Left lung (tissue), 10 donors: ENCODE results near the gene PLEKHG2. TPM values are rescaled to one million over a fixed set of nuclear protein-coding genes. Genes with fewer than 3 reads are reported as not detected.

Source experiments
- ATAC-seq: fragments of 200-7000 bp; cut with Tn5 transposase; one replicate; pipeline ENCODE4 v1.9.1; 2020; ENCODE audit warnings: moderate library complexity
- DNase-seq, 4 donors: peaks; one replicate each; pipeline ENCODE4 v3.0.0-alpha.2; 2013 to 2020
- H3K27ac ChIP-seq, 2 donors: fragments of 200-600 bp; sonication (generic) in 1 of 2; one replicate each; pipeline versions ENCODE4 v1.5.0 to v1.8.0; 2020 to 2021
- H3K27me3 ChIP-seq, 2 donors: fragments of 200-600 bp; sonication (generic) in 1 of 2; one replicate each; pipeline versions ENCODE4 v1.5.0 to v1.8.0; 2020 to 2021
- H3K36me3 ChIP-seq, 2 donors: fragments of 200-600 bp; sonication (generic) in 1 of 2; one replicate each; pipeline versions ENCODE4 v1.5.0 to v1.8.0; 2020 to 2021
- H3K4me1 ChIP-seq, 2 donors: fragments of 200-600 bp; one replicate each; pipeline ENCODE4 v1.8.0; 2021
- H3K4me3 ChIP-seq, 2 donors: fragments of 200-600 bp; sonication (generic) in 1 of 2; one replicate each; pipeline versions ENCODE4 v1.5.0 to v1.8.0; 2020 to 2021; ENCODE audit warnings: mild to moderate bottlenecking in 1 of 2
- H3K9me3 ChIP-seq, 2 donors: fragments of 200-600 bp; sonication (generic) in 1 of 2; one replicate each; pipeline versions ENCODE4 v1.5.0 to v1.8.0; 2020 to 2021
- CTCF ChIP-seq, 2 donors: fragments of 200-600 bp; sonication (generic) in 1 of 2; IDR thresholded peaks; one replicate each; pipeline versions ENCODE4 v1.5.0 to v1.8.0; 2021; ENCODE audit warnings: antibody characterized with exemption in 2 of 2
- intact Hi-C, 2 donors: fragments of 100-400 bp; cut with DNase I; formaldehyde crosslinking; loops; one replicate each; pipeline versions ENCODE4 v1.11.2 to v1.14.2; 2022
- polyA plus RNA-seq, 6 donors: library from polyadenylated mRNA; unstranded; fragments of 120-200 nt; gene quantifications; one replicate each; pipeline ENCODE4 v1.2.1, GENCODE V29; 2013; ENCODE audit not compliant: insufficient read length in 6 of 6
- total RNA-seq, 2 donors: library from RNA; stranded (reverse); fragmentation: NEBNext Ultra II Directional; extraction: Animal tissue kit (Norgen Biotek cat#: 25700); gene quantifications; one replicate each; pipeline ENCODE4 v1.2.1, GENCODE V29; 2021
- donor health status: DM: no; HTN: yes; CAD: no.
- donor health status: DM: no; HTN: no; CAD: no.

Gene PLEKHG2
- total and polyA plus RNA-seq, 8 donors = 39.5 to 118 (median 91.3) TPM

DNA sequence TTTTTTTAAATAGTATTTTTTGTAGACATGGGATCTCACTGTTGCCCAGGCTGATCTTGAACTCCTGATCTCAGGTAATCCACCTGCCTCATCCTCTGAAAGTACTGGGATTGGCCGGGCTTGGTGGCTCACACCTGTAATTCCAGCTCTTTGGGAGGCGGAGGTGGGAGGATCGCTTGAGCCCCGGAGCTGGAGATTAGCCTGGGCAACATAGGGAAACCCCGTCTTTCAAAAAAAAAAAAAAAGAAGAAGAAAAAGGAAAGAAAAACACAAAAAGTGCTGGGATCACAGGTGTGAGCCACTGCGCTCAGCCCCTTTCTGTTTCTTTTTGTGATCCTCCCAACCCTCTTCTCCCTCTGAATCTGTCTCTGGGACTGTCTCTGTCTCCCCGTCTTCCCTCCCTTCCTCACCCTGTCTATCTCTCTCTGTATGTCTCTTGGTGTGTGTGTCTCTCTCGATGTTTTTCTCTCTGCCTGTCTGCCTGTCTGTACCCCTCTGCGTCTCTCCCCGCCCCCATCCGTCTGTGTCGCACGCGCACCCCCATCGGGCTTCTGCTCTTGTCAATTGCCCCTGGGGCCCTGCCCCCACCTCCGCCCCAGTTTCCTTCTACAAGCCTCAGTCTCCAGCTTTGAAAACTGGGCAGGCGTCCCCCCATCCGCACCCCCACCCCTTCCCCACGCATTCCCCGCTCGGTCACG lies 6.4 kb upstream of the PLEKHG2 start:
- H3K36me3 ChIP-seq = peaks cover 9 to 21% of the 10 kb centered on the region in 2 donors
- H3K4me3 ChIP-seq = peak overlapping the region; percentile 99 to 100
- peak overlapping the region; percentile 98 to 100 for H3K27ac ChIP-seq
- peaks cover 26 to 62% of the 10 kb centered on the region in 2 donors for H3K4me1 ChIP-seq
- DNase-seq (no peak), ATAC-seq (no peak)
- intact Hi-C loops = no loop called here
- no peaks in the 10 kb centered on the region for H3K9me3 ChIP-seq
- TF ChIP-seq CTCF (IDR thresholded peaks at IDR 0.05) = no peak
- H3K27me3 ChIP-seq = no peaks in the 10 kb centered on the region

DNA sequence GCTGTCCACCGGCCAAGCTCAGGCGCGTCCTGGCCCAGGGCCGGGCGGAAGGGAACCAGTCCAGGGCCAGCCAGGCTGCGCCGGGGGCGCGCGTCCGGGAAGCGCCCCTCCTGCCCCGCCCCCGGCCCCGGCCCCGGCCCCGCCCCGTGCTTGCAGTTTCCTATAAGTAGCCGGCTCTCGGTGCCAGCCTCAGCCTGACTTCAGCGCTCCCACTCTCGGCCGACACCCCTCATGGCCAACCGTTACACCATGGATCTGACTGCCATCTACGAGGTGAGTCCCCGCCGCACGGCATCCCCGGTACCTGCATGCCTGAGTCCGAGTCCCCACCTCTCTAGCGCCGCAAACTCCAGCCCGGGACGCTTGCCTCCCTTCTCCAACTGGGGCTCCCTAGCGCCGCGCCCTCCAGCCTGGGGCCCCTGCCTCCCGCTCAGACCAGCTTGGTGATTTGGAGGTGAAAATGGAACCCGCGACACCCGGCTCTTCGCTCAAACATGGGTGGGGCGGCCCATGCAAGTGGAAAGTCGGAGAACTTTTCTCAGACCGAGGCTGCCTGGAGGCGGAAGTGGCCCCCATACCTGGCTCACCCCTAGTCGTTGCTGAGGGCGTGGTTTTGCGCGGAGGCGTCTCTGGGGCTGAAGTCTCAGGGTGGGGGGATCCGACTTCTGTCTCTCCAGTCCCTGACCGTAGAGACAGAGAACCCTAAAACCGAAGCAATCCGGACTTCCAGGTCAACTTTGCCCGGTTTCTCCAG lies 5.6 kb upstream of the PLEKHG2 start, which contains the start of gene ZFP36:
ZFP36 (plus strand) TSS at position 192 of the 754 bp plus-strand sequence; CDS start at position 250, 58 bp downstream.
- H3K36me3 ChIP-seq = peaks cover 9 to 21% of the 10 kb centered on the region in 2 donors
- ATAC-seq (peak; percentile 28), DNase-seq (peak; percentile 86 to 96 (median 89))
- H3K9me3 ChIP-seq = no peaks in the 10 kb centered on the region
- intact Hi-C loops = no loop called here
- peaks cover 24 to 62% of the 10 kb centered on the region in 2 donors for H3K4me1 ChIP-seq
- no peaks in the 10 kb centered on the region for H3K27me3 ChIP-seq
- TF ChIP-seq CTCF (IDR thresholded peaks at IDR 0.05) = no peak
- peak within 1 kb of the TSS; percentile 98 to 100 for H3K27ac ChIP-seq
- H3K4me3 ChIP-seq = peak within 1 kb of the TSS; percentile 99 to 100

DNA sequence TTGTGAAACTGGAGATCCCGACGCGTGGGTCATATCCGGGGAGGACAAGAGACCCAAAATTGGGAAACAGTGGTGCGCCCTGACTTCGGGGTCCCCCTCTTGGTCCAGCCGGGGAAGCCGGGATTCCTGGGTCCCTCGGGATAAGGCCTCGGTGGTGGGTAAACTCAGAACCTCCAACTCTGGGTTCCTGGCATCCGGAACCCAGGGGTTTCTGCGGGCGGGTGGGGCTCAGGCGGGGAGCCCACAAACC lies 5.1 kb upstream of the PLEKHG2 start:
- H3K9me3 ChIP-seq = no peaks in the 10 kb centered on the region
- H3K36me3 ChIP-seq = peaks cover 9 to 21% of the 10 kb centered on the region in 2 donors
- ATAC-seq (no peak), DNase-seq (no peak)
- H3K4me3 ChIP-seq = peak overlapping the region; percentile 99 to 100
- TF ChIP-seq CTCF (IDR thresholded peaks at IDR 0.05) = no peak
- H3K27ac ChIP-seq = peak overlapping the region; percentile 98 to 100
- H3K27me3 ChIP-seq = no peaks in the 10 kb centered on the region
- peaks cover 19 to 58% of the 10 kb centered on the region in 2 donors for H3K4me1 ChIP-seq
- intact Hi-C loops = no loop called here

GRCh38 chr19:39407660-39408391 lies 4.6 kb upstream of the PLEKHG2 start:
- no peak for TF ChIP-seq CTCF (IDR thresholded peaks at IDR 0.05)
- H3K9me3 ChIP-seq = no peaks in the 10 kb centered on the region
- peak in 3 of 4 donors; percentile 62 to 87 (median 74) for DNase-seq
- peaks cover 0 to 4% of the 10 kb centered on the region in 2 donors for H3K27me3 ChIP-seq
- H3K4me3 ChIP-seq = peak overlapping the region; percentile 99 to 100
- H3K36me3 ChIP-seq = peaks cover 9 to 21% of the 10 kb centered on the region in 2 donors
- H3K27ac ChIP-seq = peak overlapping the region; percentile 98 to 100
- intact Hi-C loops = no loop called here
- ATAC-seq = no peak
- peaks cover 16 to 58% of the 10 kb centered on the region in 2 donors for H3K4me1 ChIP-seq
